A673 (cell line): ENCODE results near the gene RRP1B.

Experiments used
- EZH2 ChIP-seq: fragments of 200-600 bp; sonication (generic); IDR thresholded peaks from 2 replicates; pipeline ENCODE4 v1.6.1; 2017; ENCODE audit warnings: borderline replicate concordance, low read depth, mild to moderate bottlenecking, mixed read lengths, antibody characterized with exemption, low read length; ENCODE audit not compliant: poor library complexity, severe bottlenecking
- TF ChIP-seq, protein P1 (sequence below): fragments of 300-800, 200-600 bp; sonication (generic); conservative IDR thresholded peaks from 2 replicates; pipeline ENCODE4 v1.5.1; 2017; ENCODE audit warnings: low read depth, mild to moderate bottlenecking, antibody characterized with exemption, low read length, moderate library complexity, mixed read lengths

DNA sequence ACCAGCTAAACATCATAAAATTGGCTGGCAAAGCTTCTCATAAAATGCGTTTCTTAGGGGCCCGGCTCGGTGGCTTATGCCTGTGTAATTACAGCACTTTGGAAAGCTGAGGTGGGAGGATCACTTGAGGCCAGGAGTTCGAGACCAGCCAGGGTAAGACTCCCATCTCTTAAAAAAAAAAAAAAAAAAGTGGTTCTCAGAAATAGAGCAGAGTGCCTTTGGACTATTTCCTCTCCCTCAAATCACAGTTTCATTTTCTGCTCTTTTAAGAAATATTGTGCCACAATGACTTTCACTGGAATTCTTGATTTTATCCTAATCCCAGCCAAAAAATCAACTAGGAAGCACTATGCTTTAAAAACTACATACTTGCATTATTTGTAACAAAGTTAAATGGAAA is 13.4 kb upstream of the RRP1B start:
- TF ChIP-seq, protein P1, sequence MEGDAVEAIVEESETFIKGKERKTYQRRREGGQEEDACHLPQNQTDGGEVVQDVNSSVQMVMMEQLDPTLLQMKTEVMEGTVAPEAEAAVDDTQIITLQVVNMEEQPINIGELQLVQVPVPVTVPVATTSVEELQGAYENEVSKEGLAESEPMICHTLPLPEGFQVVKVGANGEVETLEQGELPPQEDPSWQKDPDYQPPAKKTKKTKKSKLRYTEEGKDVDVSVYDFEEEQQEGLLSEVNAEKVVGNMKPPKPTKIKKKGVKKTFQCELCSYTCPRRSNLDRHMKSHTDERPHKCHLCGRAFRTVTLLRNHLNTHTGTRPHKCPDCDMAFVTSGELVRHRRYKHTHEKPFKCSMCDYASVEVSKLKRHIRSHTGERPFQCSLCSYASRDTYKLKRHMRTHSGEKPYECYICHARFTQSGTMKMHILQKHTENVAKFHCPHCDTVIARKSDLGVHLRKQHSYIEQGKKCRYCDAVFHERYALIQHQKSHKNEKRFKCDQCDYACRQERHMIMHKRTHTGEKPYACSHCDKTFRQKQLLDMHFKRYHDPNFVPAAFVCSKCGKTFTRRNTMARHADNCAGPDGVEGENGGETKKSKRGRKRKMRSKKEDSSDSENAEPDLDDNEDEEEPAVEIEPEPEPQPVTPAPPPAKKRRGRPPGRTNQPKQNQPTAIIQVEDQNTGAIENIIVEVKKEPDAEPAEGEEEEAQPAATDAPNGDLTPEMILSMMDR, result no peak
- TF ChIP-seq EZH2, result no peak
